Neural progenitor cell (in vitro differentiated cells): ENCODE results near the gene TNNC1. TPM values are rescaled to one million over a fixed set of nuclear protein-coding genes. Genes with fewer than 3 reads are reported as not detected.

Experiments used
- DNase-seq: peaks from one replicate; pipeline ENCODE4 v3.0.0-alpha.2; 2016; ENCODE audit warnings: low spot score
- H2AFZ ChIP-seq: fragments of 200-600 bp; sonication (generic); replicated peaks from 2 replicates; pipeline ENCODE4 v1.6.1; 2016; ENCODE audit warnings: antibody characterized with exemption
- H3F3A ChIP-seq: fragments of 200-600 bp; sonication (generic); 2 replicates; pipeline ENCODE4 v1.6.1; 2016; ENCODE audit warnings: antibody characterized with exemption, low read depth
- H3K27ac ChIP-seq: fragments of 200-600 bp; sonication (generic); 2 replicates; pipeline ENCODE4 v1.5.1; 2016; ENCODE audit warnings: mild to moderate bottlenecking
- H3K27me3 ChIP-seq: fragments of 200-600 bp; sonication (generic); 2 replicates; pipeline ENCODE4 v1.6.1; 2016; ENCODE audit warnings: mild to moderate bottlenecking, moderate library complexity
- H3K36me3 ChIP-seq: fragments of 200-600 bp; sonication (generic); 2 replicates; pipeline ENCODE4 v1.5.1; 2016
- H3K4me1 ChIP-seq: fragments of 200-600 bp; sonication (generic); 2 replicates; pipeline ENCODE4 v1.6.1; 2016; ENCODE audit warnings: mixed run types
- H3K4me2 ChIP-seq: fragments of 200-600 bp; sonication (generic); 2 replicates; pipeline ENCODE4 v1.6.1; 2016
- H3K4me3 ChIP-seq: fragments of 200-600 bp; sonication (generic); 2 replicates; pipeline ENCODE4 v1.5.1; 2016
- H3K79me2 ChIP-seq: fragments of 200-600 bp; sonication (generic); 2 replicates; pipeline ENCODE4 v1.6.1; 2016; ENCODE audit warnings: low read depth
- H3K9ac ChIP-seq: fragments of 200-600 bp; sonication (generic); 2 replicates; pipeline ENCODE4 v1.6.1; 2016
- H3K9me3 ChIP-seq: fragments of 200-600 bp; sonication (generic); 2 replicates; pipeline ENCODE4 v1.5.1; 2016; ENCODE audit warnings: low read depth
- H4K20me1 ChIP-seq: fragments of 200-600 bp; sonication (generic); 2 replicates; pipeline ENCODE4 v1.6.1; 2016; ENCODE audit warnings: low read depth
- H3K27ac Mint-ChIP-seq: 3 replicates; pipeline ENCODE4 v1.8.0; 2021; ENCODE audit warnings: mixed read lengths
- H3K27me3 Mint-ChIP-seq: 2 replicates; pipeline ENCODE4 v1.8.0; 2022; ENCODE audit warnings: low read depth, mild to moderate bottlenecking, inconsistent platforms, moderate library complexity, mixed read lengths; ENCODE audit not compliant: insufficient read depth
- H3K36me3 Mint-ChIP-seq: 3 replicates; pipeline ENCODE4 v1.8.0; 2021; ENCODE audit warnings: mixed read lengths
- H3K4me1 Mint-ChIP-seq: 3 replicates; pipeline ENCODE4 v1.8.0; 2021; ENCODE audit warnings: mixed read lengths
- H3K4me3 Mint-ChIP-seq: 3 replicates; pipeline ENCODE4 v1.8.0; 2021; ENCODE audit warnings: mild to moderate bottlenecking, moderate library complexity, mixed read lengths
- H3K9me3 Mint-ChIP-seq: 3 replicates; pipeline ENCODE4 v1.8.0; 2020; ENCODE audit warnings: mixed read lengths
- CTCF ChIP-seq: fragments of 200-600 bp; sonication (generic); IDR thresholded peaks from 2 replicates; pipeline ENCODE4 v1.5.1; 2017; ENCODE audit warnings: antibody characterized with exemption, mild to moderate bottlenecking
- EZH2 ChIP-seq: fragments of 200-600 bp; sonication (generic); IDR thresholded peaks from 2 replicates; pipeline ENCODE4 v1.6.1; 2017; ENCODE audit warnings: antibody characterized with exemption, mild to moderate bottlenecking, moderate library complexity
- EZH2phosphoT487 ChIP-seq: fragments of 200-600 bp; sonication (generic); IDR thresholded peaks from 2 replicates; pipeline ENCODE4 v1.6.1; 2017; ENCODE audit warnings: antibody characterized with exemption
- total RNA-seq: library from RNA; depleted of rRNA; stranded (reverse); fragments of >200 nt; gene quantifications from 2 replicates; pipeline ENCODE4 v1.2.3, GENCODE V29; 2015; ENCODE audit warnings: low replicate concordance

Gene TNNC1
- total RNA-seq, 1 donor from 2014 or later: 0.67 TPM

DNA sequence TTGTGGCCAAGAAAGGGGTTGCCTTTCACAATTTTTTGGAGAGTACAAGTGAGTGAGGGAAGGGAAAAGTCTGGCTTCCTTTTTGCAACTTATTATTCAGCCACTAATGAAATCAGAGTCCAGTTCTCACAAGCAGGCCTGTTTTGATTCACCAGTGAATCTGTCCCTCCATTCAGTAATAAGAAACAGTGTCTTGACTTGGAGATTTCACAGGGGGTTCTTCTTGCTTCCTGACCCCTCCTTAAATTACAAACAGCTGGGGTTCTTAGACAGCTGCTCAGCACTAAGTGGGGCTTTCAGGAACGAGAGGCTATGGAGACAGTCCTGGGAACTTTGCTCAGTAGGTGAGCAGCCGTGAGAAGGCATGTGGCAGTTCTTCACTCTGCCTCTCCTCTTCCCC lies 33.5 kb downstream of the TNNC1 start:
- no peaks in the 10 kb centered on the region for H3K9me3 Mint-ChIP-seq

GRCh38 chr3:52415800-52416199 lies 38.0 kb downstream of the TNNC1 start:
- Histone ChIP-seq H3K36me3 (no peaks in the 10 kb centered on the region), H3K27me3 (no peaks in the 10 kb centered on the region), H3K4me2 (no peak overlapping the region), H3K4me1 (peaks cover 7% of the 10 kb centered on the region), H3K9me3 (no peaks in the 10 kb centered on the region), H3K79me2 (peaks cover 4% of the 10 kb centered on the region), H4K20me1 (no peaks in the 10 kb centered on the region), H2AFZ (no peak overlapping the region), H3K9ac (no peak overlapping the region), H3F3A (peaks cover 11% of the 10 kb centered on the region), H3K27ac (no peak overlapping the region), H3K4me3 (no peak overlapping the region)
- TF ChIP-seq EZH2phosphoT487 (no peak), CTCF (no peak), EZH2 (no peak)
- Mint-ChIP-seq H3K36me3 (peaks cover 1% of the 10 kb centered on the region), H3K4me3 (no peak overlapping the region), H3K9me3 (no peaks in the 10 kb centered on the region), H3K4me1 (peaks cover 10% of the 10 kb centered on the region), H3K27ac (no peak overlapping the region), H3K27me3 (peaks cover 2% of the 10 kb centered on the region)
- DNase-seq: no peak

More for the DNA sequence above, 33.5 kb downstream of the TNNC1 start:
- Histone ChIP-seq H3K79me2 (no peaks in the 10 kb centered on the region), H3K36me3 (no peaks in the 10 kb centered on the region), H3K9ac (no peak overlapping the region), H3K4me1 (no peaks in the 10 kb centered on the region), H3K27me3 (no peaks in the 10 kb centered on the region), H3K9me3 (no peaks in the 10 kb centered on the region), H3K4me2 (no peak overlapping the region), H2AFZ (no peak overlapping the region), H3F3A (no peaks in the 10 kb centered on the region), H3K27ac (no peak overlapping the region), H3K4me3 (no peak overlapping the region), H4K20me1 (no peaks in the 10 kb centered on the region)
- no peak for DNase-seq
- H3K27me3 Mint-ChIP-seq: no peaks in the 10 kb centered on the region
- peak overlapping the region; percentile 2 for H3K27ac Mint-ChIP-seq
- H3K4me1 Mint-ChIP-seq: no peaks in the 10 kb centered on the region
- no peak for TF ChIP-seq CTCF
- no peak for TF ChIP-seq EZH2phosphoT487
- no peak for TF ChIP-seq EZH2
- H3K4me3 Mint-ChIP-seq: no peak overlapping the region
- H3K36me3 Mint-ChIP-seq: peaks cover 1% of the 10 kb centered on the region

- Mint-ChIP-seq H3K36me3 (peaks cover 15% of the 10 kb centered on the region), H3K27ac (no peak overlapping the region)
- no peaks in the 10 kb centered on the region for H3K36me3 ChIP-seq
Measured at GRCh38 chr3:52408466-52408865, 45.4 kb downstream of the TNNC1 start.

More at GRCh38 chr3:52408466-52408865, 45.4 kb downstream of the TNNC1 start:
- TF ChIP-seq EZH2 (no peak), EZH2phosphoT487 (no peak), CTCF (no peak)
- Mint-ChIP-seq H3K4me3 (peak overlapping the region; percentile 91), H3K9me3 (no peaks in the 10 kb centered on the region), H3K27me3 (peaks cover 8% of the 10 kb centered on the region), H3K4me1 (peaks cover 23% of the 10 kb centered on the region)
- Histone ChIP-seq H3K27me3 (no peaks in the 10 kb centered on the region), H3K27ac (no peak overlapping the region), H3K9ac (peak overlapping the region; percentile 96), H3K79me2 (peaks cover 24% of the 10 kb centered on the region), H3K4me1 (peaks cover 7% of the 10 kb centered on the region), H2AFZ (no peak overlapping the region), H3K4me2 (peak overlapping the region; percentile 100), H3F3A (peaks cover 17% of the 10 kb centered on the region), H3K4me3 (peak overlapping the region; percentile 97), H3K9me3 (no peaks in the 10 kb centered on the region), H4K20me1 (no peaks in the 10 kb centered on the region)
- no peak for DNase-seq
